Measurements from ENCODE around the gene RBM12.
"Not testable (repeated sequence)": the region's sequence is repeated elsewhere in the genome, so short reads cannot be mapped to it uniquely, and the experiment has no call there.

The RBM12 gene

GRCh38 chr20:35698298-35699126, 33.8 kb upstream of the RBM12 start:
- no peak for DNase-seq (ENCODE audit: low read depth, low spot score)

DNA sequence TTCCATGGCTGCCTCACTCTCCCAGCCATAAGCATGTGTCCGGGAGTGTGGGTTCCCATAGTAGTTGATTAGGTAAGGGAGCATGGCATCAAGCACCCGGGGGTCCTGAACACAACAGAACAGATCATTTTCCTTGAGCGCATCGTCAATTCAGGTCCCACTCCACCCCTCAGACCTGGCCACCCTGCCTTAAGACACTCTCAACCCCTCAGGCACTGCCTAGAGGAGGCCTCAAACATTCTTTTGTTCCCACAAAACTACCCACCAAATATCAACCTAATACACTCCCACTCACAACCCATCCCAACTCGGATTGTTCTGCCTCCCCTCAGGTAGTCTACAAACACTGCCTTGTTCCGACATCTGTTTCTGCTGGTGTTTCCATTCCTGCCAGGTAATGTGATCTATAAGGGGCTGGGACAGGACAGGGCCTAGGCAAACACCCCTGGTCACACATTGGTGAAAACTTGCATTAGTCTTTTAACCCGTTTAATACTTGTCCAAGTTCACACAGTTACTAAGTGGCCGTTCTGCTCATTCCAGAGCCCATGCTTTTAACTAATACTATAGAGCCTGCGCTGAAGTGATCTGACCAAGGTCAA, 33.1 kb upstream of the RBM12 start:
- no peak for DNase-seq (ENCODE audit: low read depth, low spot score)

DNA sequence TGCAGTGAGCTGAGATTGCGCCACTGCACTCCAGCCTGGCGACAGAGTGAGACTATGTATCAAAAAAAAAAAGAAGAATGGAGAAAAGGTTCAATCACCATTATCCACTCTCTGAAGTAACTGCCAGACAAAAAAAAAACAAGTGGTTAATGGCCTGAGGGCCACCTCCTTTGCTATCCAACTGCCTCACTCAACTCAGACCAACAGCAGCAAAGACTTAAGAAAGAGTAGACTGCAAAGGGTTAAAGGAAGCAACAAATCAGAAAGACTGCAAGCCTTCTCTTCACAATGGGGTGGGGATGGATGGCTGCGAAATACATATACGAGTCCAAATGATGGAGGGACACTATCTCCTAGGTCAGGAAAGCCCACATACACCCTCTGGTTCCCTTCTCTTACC, 31.3 kb upstream of the RBM12 start:
- no peak for DNase-seq (ENCODE audit: low read depth, low spot score)

DNA sequence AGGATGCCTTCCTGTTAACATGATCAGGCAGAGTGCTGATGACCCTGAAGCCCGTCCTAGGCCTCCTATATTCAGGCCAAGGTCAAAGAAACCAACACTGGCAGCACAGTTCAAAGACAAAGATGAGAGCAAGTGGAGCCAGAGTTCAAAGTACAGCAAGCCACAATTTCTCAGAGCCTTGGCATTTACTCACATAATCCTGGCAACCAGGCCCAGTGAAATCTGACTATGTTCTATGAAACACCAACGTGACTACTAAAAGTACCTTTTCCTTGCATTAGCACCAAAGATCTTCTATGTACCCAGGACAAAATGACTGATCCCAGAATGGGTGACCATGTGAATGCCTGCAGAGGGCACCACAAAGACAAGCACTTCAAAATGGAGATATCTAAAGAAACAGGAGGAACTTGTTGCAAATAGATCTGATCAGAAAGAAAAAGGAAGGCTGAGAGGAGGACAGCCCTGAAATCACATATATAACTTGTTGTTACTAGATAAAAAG, 30.6 kb upstream of the RBM12 start:
- no peak for DNase-seq (ENCODE audit: low read depth, low spot score)

- DNase-seq (ENCODE audit: low read depth, low spot score) = no peak
Observed at GRCh38 chr20:35690265-35690664, 25.6 kb upstream of the RBM12 start.

DNA sequence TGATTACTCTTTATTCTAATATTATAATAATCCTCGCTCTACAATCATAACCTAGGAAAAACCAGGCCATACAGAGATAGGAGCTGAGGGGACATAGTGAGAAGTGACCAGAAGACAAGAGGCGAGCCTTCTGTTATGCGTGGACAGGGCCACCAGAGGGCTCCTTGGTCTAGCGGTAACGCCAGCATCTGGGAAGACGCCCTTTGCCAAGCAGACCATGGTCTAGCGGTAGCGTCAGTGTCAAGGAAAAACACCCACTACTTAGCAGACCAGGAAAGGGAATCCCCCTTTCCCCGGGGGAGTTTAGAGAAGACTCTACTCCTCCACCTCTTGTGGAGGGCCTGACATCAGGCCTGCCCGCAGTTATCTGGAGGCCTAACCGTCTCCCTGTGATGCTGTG, 22.2 kb upstream of the RBM12 start:
- not testable (repeated sequence) for DNase-seq (ENCODE audit: low read depth, low spot score)

DNA sequence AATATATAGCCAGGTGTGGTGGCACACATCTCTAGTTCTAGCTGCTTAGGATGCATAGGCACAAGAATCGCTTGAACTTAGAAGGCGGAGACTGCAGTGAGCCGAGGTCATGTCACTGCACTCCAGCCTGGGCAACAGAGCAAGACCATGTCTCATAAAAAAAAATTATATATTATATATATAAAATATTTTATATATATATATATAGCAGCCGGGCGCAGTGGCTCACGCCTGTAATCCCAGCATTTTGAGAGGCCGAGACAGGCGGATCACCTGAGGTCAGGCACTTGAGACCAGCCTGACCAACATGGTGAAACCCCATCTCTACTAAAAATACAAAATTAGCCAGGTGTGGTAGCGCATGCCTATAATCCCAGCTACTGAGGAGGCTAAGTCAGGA, 20.7 kb upstream of the RBM12 start:
- DNase-seq (ENCODE audit: low read depth, low spot score) = not testable (repeated sequence)

DNA sequence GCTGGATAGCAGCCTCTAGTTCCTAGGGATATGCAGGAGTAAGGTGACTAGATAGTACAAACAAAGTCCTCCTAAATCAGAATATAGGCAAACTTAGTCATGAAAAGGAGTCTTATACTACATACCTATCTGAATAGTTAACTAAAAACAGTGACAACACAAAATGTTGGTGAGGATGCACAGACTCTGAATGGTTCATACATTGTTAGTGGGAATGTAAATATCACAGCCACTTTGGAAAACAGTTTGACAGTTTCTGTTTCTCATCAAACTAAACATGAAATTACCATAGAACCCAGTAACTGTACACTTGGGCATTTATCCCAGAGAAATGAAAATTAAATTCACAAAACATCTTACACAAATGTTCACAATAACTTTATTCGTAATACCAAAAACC, 17.3 kb upstream of the RBM12 start:
- no peak for DNase-seq (ENCODE audit: low read depth, low spot score)

DNA sequence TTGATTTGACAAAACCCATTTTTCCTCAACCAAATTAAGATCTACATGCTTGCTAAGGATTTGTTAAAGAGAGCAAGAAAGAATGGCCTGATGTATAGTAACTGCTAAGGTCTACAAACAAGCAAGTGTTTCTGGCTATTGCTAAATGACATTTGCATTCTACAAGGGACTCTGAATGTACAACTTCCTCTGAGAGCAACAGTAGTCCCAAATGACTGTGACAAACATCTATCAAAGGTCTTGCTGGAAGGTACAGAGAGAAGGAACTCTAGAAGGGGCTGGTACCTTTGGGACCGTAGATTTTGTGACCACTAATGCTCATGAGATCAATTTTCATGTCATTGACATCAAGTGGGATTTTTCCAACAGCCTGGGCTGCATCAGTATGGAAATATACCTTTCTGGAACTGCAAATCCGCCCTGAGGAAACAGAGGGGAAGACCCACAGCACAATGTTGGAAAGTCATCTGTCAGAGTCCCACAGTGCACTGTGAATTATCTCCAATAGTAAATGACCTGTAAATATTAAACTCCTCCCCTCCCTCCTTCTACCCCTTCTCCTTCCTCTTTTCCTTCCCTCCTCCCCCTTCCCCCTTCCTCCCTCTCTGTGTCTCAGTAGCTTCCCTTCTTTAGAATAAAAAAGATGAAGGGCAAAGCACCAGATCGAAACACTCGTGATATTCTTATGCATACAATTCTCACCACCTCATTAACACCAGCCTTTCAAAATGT, 15.9 kb upstream of the RBM12 start:
- DNase-seq (ENCODE audit: low read depth, low spot score) = no peak

GRCh38 chr20:35674921-35675320, 10.2 kb upstream of the RBM12 start:
- no peak for DNase-seq (ENCODE audit: low read depth, low spot score)

DNA sequence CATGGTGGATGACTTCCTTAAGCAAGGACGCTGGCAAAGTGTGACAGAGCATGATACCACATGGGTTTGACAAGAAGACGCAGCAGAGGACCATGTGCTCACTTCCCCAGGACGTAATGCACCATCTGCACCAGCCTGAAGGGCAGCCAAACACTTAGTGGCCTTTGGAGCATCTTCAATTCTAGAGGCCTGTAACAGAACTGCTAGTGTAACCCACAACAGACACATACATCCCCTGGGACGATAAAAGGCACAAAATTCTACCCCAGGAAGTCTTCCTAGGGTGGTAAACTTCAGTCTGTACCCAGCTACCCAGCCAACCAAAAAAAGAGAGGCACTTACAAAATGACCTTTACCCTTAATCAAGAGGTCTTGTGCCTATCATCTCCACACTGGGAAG, 9.2 kb upstream of the RBM12 start:
- DNase-seq (ENCODE audit: low read depth, low spot score) = no peak

DNA sequence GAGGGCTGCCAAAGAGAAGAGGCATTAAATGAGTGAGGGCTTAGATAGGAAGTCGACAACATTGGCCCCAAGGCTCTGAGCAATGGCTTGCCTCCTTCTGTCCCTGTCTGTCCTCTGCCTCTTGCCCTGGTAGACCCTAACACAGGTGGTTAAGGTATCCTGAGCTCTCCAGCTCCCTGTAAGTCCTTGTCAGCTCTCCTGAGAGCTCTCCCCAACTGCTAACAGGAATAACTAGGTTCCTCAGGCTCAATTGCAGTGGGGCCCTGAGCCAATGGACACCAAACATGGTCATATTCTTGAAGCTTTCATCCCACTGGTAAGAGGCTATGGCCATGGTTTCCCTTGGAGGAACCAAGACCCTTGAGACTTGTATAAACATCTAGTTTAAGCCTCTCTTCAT, 5.0 kb upstream of the RBM12 start:
- no peak for DNase-seq (ENCODE audit: low read depth, low spot score)

DNA sequence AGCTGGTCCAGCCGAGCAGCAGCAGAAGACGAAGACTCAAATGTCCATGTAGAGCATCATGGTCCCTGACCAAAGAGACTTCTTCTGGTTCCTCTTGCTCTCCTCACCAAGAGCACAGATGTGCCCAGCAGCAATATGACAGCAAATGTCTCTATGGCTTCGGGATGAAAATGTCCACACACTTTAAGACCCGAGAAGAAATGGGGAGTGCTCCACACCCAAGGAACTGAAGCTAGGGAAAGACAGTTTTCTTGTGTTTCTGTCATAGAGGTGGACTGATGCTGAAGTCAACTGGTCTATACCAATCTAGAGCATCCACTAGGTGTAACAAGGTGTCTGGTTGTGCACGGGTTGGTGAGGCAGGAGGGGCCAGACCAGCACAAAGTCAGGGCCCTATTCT, 4.5 kb upstream of the RBM12 start:
- DNase-seq (ENCODE audit: low read depth, low spot score) = no peak

DNA sequence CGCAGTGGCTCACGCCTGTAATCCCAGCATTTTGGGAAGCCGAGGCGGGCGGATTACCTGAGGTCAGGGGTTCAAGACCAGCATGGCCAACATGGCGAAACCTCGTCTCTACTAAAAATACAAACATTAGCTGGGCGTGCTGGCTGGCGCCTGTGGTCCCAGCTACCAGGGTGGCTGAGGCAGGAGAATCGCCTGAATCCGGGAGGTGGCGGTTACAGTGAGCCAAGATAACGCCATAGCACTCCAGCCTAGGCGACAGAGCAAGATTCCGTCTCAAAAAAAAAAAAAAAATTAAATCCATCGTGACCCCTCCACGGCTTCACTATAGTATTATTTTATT, 1.2 kb upstream of the RBM12 start:
- DNase-seq (ENCODE audit: low read depth, low spot score) = no peak

DNA sequence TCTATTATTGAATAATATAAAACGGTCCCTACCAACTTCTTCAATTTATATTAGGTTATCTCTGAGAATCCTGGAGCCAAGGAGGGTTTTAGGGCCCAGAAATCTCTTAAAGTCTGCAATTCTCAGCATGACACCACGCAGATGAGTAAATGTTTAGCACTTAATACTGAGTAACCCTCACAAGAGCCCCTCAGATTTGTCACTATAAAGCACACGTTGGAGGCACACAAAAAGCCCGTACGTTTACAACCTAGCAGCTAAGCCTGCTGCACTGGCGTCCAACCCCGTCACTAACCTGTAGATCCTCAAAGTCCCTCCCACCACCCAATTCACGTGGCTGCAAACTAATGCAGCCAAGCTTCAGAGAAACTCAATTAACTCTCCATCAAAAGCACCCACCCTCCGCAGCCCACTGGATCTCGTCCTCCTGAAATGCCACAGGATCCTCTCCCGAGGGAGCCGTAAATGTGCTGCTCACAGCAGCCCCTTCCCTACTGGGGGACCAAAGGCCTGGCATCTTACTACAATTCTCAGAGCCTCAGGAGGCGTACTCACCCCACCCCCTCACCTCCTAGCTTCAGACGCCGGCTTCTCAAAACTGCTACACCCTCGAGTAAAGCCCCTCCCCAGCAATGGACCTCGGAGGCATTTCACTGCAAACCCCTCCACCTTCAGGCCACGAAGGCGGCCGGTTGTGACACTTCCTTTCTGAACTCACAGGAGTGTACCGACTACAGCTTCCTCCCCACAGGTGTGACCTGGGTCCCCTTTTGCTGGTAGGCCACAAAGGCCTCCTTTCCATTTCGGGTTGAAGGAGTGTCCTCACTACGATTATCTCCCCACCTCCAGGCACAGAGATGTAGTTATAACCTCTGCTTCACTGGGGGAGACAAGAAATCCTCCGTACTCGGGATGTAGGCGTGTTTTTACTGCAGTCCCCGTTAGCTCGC, 909 bp downstream of the RBM12 start:
- DNase-seq (ENCODE audit: low read depth, low spot score) = no peak

DNA sequence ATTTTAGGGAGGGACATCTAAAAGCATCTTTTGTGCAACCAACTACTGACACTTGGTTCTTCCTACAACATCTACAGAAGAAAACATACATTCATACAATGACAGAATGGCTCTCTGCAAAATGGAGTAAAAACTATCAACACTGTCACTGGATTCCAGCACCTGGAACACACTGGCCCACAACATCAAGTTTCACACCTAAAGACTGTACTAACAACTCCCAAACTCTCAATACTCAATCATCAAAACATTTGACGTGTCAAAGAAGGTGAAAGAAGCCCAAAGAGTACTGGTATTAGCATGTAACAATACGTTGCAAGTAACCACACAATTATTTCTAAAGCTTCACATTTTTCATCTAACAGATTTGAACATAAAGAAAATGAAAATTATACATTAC, 2.1 kb downstream of the RBM12 start:
- DNase-seq (ENCODE audit: low read depth, low spot score) = no peak

DNA sequence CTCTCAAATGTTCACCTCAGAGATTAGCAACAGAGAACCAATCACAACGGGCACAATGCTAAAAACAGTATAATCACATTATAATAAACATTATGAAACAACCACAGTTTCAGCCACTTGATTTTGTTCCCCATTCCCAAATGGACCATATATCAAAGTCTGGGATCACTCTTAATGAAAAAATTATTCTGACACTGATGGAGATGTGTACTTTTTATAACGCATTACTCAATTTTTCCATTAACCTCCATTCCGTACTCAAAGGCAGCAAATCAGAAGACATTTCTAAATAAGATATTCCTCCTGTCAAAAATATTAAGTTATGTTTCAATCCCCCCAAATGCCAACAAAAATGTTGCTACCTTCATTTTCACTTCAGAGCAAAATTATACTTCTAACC, 2.8 kb downstream of the RBM12 start:
- DNase-seq (ENCODE audit: low read depth, low spot score) = no peak

DNA sequence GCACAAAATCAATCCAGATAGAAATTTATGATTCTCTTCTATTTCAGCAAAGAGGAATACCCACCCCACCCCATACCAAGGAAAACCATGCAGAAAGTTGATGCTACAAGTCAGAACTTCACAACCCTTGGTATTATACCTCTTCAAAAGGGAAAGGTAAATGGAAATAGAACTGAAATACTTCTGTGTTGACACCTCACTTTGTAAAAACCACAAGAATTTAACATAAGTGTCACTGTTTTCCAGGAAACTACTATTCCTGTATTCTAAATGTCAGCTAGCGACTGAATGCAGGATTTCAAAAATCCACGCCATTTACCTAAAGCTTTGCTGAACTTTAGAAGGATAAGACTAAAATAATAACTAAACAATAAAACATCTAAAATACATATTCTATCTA, 3.6 kb downstream of the RBM12 start:
- no peak for DNase-seq (ENCODE audit: low read depth, low spot score)

DNA sequence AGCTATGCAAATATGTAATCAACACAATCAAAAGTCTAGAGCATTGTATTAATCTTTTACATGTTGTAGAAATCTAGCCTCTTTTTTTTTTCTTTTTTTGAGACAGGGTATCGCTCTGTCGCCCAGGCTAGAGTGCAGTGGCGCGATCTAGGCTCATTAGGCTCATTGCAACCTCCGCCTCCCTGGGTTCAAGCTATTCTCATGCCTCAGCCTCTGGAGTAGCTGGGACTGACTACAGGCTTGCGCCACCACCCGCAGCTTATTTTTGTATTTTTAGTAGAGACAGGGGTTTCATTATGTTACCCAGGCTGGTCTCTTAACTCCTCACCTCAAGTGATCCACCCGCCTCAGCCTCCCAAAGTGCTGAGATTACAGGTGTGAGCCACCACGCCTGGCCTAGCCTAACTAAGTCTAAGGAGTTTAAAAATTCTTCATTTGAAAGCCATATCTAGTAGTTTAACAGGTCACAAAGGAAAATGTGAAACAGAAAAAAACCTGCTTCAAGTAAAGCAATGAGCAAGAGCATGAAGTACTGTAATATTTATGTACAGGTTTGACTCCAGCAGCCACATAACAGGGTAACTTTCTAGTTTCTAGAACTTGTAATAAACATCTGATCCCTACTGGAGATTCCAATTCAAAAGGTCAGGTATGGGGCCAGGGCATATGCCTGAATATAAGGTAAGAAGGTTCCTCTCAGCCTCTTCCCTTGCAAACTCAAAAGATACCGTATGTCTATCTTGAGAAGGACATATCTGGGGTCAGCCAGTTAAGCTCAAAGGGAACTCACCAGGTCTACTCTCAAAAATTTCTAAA, 4.4 kb downstream of the RBM12 start:
- no peak for DNase-seq (ENCODE audit: low read depth, low spot score)

DNA sequence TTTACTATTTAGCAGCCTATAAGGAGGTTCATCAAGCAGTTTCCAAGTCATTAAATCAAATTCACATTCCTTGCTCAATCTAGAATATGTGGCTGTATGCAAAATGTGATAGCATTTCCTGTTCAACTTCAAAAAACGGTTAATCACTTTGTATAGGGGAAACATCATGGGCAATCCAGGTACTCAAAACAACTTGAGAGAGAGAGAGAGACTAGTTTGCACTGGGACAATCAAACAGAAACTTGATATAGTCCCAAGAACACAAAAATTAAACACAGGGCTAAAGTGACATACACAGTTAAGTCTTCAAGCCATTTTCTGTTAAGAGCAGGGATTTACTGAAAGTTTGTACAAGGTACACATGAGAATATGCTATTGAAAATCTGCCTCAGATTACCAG, 7.4 kb downstream of the RBM12 start:
- no peak for DNase-seq (ENCODE audit: low read depth, low spot score)

- DNase-seq (ENCODE audit: low read depth, low spot score) = no peak
Observed at GRCh38 chr20:35654415-35654814, 10.3 kb downstream of the RBM12 start.
